OCI-LY1 (cell line): ENCODE measurements around the gene TAS2R20.

Experiments used
- CTCF ChIP-seq: fragments of 200-600 bp; sonication (generic), shearing (Covaris generic); IDR thresholded peaks from 2 replicates; pipeline ENCODE4 v1.5.1; 2017; ENCODE audit warnings: mild to moderate bottlenecking, antibody characterized with exemption, low read length, moderate library complexity, mixed read lengths
- EZH2 ChIP-seq: fragments of 200-600 bp; sonication (generic), shearing (Covaris generic); IDR thresholded peaks from 2 replicates; pipeline ENCODE4 v1.8.0; 2017; ENCODE audit warnings: borderline replicate concordance, mixed run types, mild to moderate bottlenecking, antibody characterized with exemption, low read length, moderate library complexity, mixed read lengths

GRCh38 chr12:11014234-11014633 is 16.1 kb upstream of the TAS2R20 start:
- TF ChIP-seq CTCF (no peak), EZH2 (no peak)
